Fibroblast of lung (primary cell): ENCODE measurements around the gene FRMD4A.

ENCODE experiments used
- EZH2 ChIP-seq: IDR thresholded peaks from 2 replicates; pipeline ENCODE4 v1.5.1; 2012; ENCODE audit warnings: low read length, control low read depth, mild to moderate bottlenecking; ENCODE audit errors: missing control alignments
- TF ChIP-seq, protein P1 (sequence below), 2 donors: IDR thresholded peaks in 1 of 2; conservative IDR thresholded peaks in 1 of 2; 1 replicate in 1 of 2; 2 replicates in 1 of 2; pipeline ENCODE4 v1.5.1; 2011 to 2012; ENCODE audit warnings: low read length in 2 of 2, control low read depth in 1 of 2, inconsistent platforms in 1 of 2, low read depth in 1 of 2, mild to moderate bottlenecking in 1 of 2

DNA sequence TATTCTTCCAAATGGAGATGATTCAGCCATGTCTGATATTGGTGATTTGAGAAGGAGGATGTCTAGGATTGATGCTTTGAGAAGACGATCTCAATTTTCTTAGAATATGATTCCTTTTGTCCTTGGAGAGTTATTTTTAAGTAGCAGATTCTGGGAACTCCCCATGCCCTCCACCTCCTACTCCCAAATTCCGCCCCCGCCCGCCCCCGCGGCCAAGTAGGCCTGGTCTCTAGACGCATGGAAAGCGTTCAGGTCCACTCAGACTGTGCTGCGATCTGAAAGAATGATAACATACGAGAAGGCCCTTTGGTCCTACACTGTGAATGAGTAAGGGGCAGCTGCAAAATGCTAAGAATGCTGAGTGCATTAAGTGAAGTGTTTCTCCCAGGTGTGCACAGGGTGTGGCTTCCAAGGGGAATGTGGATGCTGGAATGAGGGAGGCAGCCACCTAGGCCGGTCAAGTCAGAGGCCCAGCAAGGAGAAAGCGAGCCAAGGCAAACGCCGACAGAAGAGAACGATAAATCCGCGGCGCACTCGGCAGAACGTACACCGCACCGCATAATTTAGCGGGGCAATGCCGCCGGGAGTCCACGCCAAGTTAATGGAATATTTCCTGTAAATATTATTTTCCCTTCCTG lies 601.7 kb downstream of the FRMD4A start:
- TF ChIP-seq, protein P1, sequence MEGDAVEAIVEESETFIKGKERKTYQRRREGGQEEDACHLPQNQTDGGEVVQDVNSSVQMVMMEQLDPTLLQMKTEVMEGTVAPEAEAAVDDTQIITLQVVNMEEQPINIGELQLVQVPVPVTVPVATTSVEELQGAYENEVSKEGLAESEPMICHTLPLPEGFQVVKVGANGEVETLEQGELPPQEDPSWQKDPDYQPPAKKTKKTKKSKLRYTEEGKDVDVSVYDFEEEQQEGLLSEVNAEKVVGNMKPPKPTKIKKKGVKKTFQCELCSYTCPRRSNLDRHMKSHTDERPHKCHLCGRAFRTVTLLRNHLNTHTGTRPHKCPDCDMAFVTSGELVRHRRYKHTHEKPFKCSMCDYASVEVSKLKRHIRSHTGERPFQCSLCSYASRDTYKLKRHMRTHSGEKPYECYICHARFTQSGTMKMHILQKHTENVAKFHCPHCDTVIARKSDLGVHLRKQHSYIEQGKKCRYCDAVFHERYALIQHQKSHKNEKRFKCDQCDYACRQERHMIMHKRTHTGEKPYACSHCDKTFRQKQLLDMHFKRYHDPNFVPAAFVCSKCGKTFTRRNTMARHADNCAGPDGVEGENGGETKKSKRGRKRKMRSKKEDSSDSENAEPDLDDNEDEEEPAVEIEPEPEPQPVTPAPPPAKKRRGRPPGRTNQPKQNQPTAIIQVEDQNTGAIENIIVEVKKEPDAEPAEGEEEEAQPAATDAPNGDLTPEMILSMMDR (conservative IDR thresholded peaks at IDR 0.05 in 1 of 2, IDR thresholded peaks at IDR 0.05 in 1 of 2; ENCODE audit: low read depth in 1 of 2, low read length in 2 of 2), result no peak
- TF ChIP-seq EZH2, result no peak
